Superior temporal gyrus (tissue), 1 donor: Measurements from ENCODE around the gene RNF144B.
"Not testable (repeated sequence)": the region's sequence is repeated elsewhere in the genome, so short reads cannot be mapped to it uniquely, and the experiment has no call there.

Experiments used
- DNase-seq: peaks from one replicate; pipeline ENCODE4 v3.0.0-alpha.2; 2016; ENCODE audit errors: extremely low spot score

Gene RNF144B

DNA sequence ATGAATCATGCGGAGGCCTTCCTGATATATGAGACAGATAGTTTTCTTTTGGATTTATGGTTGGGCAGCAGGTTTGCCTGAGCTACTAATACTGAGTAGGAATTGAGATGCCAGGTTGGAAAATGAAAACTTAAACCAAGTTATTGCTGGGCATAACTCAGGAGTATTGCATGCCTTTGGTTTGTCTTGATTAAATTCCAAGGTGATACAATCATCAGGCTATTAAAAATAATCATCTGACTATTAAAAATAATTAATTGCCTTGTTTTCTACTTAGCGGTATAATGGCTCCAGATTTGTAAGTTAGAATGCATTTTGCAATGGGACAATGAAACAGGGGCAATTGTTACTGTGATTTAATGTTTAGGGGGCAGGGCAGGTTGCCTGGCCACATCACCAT is 15.5 kb upstream of the RNF144B start:
- no peak for DNase-seq

DNA sequence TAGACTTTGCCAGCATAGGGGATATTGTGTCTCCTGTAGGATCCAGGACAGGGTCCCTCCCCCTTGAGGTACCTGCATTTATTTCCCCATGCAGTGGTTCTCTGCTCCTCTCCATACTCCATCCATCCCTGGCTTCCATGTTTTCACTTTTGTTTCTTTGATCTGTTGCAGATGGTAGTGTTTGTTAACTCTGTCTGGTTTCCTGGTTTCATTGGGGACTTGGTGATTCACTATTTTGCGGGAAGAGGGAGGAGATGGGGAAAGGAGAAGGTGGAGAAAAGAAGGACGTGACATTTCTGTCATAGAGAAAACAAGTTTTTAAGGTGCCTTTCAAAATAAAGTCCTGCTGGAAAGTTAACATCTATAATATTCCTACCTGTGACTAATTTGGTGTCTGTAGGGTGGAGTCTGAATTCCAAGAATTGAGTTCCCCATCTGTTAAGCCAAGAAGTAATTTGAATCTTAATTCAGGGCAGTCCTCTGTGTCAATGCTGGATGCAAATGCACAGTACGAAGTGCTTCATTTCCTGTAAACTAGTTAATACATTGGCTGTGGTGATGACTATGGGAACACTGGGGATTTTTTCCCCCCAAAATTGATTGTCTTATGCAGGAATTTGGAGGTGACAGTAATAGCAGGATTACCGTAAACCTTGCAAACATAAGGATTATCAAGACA is 6.9 kb upstream of the RNF144B start:
- DNase-seq, result no peak

DNA sequence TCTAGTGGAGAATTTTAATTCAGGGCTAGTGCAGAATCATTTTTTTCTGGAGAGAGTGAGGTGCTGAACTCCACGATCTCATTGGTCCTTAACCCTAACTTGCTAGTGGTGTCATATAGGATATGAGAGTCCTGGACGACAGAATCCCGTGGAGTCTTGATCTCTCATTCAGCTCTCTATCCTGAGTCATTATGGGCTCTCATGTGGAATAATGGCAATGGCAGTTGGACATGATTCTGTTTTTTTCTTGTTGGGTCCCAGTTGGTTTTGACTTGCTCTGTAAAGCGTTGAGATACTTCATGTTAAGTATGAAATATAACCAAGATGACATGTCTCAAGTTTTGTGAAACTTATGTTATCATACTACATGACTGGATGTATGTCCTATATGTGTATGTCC is 6.3 kb upstream of the RNF144B start:
- DNase-seq, result no peak

DNA sequence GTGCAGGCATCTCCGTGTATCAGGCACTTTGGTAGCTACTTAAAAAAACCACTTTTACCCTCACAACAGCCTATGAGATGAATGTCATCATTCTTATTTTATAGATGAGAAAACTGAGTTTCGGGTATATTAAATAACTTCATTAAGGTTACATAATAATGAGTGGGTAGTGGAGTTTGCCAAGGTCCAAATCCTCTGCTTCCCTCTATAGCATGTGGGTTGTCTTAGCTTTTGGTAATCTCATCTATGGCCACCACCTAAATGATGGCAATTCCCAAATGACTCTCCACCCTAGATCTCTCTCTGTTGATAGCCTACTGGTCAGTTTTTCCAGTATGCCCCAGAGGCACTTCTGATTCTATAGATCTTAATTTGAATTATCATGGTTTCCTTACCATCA is 3.7 kb upstream of the RNF144B start:
- no peak for DNase-seq

DNA sequence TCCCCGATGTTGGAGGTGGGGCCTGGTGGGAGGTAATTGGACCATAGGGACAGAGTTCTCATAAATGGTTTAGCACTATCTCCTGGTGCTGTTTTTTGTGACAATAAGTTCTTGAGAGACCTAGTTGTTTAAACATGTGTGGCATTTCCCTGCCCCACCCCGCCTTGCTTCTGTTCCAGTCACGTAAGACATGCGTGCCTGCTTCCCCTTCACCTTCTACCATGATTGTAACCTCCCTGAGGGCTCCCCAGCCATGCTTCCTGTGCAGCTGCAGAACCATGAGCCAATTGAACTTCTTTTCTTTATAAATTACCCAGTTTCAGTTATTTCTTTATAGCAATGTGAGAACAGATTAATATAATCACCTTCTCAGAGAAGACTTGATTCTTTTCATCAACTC is 2.5 kb upstream of the RNF144B start:
- DNase-seq, result no peak

DNA sequence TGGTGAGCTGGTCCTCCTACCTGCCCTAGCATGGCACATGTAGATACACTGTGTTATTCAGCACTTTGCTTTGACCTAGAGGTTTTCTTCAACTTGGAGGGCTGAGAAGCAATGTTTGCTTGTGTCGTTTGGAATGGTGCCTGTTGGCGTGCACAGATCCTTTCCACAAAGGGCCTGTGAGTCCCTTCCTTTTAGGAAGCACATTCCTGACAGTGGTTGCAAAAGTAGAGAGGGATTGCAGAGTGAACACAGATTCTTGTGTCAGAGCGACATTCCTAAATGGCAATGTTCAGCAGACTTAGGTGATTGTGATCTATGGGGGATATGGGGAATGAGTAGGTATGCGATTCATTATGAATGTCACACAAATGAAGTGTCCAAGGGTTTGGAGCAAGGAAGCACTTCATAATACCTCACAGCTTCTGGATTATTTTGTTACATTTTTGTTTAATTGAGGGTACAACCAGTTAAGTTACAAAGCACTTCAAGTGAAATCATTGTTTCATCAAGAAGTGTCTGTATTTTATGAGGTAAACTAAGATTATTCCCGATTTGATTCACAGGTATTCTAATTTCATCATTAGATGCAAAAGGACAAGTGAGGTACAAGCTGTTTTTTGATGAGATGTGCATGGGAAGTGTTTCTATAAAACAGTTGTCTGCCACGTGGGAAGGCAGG is 713 bp upstream of the RNF144B start:
- no peak for DNase-seq

DNA sequence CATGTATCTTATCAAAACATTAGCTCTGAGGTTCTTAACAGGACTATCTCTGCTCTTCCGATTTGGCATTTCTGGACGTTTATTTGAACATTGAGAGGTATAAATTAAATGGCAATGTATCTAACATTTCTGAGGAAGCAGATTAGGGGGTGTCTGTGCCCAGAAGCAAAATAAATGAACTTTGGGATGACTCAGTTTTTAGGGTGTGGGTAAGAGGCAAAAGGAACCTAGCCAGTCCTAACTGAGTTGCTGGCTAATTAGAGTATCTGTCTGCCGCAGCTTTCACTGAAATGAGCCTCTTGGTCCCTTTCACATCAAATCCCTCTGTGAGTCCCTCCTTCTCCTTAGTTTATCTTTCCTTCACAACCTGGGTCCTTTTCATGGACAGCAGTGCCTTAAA is 1.1 kb downstream of the RNF144B start:
- no peak for DNase-seq

DNA sequence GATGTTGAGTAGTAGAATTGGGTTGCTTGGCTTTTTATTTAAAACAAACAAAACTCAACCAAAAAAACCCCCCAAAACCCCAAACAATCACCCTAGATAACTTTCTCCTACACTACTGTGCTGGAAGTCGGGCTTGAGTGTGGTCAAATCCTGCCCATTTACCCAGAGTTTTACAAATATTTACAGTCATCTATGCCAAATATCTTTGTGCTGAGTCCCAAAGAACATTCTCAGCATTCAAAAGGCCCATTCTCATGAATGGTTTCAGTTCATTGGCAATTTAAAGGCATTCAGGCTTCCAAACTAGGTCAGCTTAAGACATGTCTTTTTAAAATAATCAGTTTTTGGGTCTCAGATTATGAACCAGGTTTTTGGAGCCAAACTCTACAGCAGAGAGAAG is 1.8 kb downstream of the RNF144B start:
- peak; percentile 37 for DNase-seq

DNA sequence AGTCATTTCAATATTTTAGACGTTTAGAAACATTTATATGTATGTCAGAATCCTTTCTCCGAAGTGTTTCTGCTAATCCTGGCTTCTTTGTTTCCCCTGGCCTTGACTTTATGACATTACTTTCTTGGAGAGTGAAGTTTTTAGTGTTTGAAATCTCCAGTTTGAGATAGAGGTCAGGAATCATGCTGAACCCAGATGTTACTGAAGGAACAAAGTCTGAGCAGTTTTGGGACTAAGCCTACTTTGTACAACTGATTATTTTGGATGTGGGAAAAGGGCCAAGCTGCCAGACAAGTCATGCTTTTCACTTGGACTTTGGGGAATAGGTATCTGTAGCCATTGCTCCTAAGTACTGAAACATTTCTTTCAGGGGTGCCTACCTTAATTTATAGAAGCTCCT is 2.3 kb downstream of the RNF144B start:
- DNase-seq, result no peak

DNA sequence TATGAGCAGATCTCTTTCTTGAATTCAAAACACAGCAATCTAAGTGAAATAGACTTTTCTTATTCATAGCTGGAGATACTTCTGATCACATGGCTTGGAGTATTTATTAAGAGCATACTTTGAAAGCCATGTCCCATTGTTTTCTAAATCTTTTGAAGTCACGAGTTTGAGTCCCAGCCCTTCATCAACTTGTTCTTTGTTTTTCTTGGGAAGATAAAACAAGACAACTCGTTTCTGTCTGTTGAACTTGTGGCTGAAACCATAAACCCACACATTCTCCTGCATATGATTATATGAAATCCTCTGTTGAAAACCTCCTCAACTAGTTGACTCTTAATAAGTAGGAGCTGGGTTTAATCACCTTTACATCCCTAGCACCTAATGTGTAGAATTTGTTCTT is 3.3 kb downstream of the RNF144B start:
- DNase-seq, result no peak

DNA sequence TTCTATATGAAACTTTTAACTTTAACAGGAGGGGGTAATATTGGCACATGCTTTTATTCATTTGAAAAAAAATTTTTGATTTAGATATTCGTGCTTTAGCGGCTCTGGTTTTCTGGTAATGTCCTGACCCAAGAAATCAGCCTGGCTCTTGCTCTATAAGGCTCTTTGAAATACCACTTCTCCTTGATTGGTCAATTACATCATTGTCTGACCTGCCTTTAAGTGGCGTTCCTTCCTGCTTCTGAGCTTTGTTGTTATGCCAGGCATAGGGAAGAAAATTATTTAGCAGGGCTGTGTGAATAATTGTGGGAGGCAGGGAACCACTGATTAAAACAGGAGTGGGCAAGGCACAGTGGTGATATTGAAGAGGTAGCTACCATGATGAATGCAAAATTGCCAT is 3.9 kb downstream of the RNF144B start:
- DNase-seq, result no peak

DNA sequence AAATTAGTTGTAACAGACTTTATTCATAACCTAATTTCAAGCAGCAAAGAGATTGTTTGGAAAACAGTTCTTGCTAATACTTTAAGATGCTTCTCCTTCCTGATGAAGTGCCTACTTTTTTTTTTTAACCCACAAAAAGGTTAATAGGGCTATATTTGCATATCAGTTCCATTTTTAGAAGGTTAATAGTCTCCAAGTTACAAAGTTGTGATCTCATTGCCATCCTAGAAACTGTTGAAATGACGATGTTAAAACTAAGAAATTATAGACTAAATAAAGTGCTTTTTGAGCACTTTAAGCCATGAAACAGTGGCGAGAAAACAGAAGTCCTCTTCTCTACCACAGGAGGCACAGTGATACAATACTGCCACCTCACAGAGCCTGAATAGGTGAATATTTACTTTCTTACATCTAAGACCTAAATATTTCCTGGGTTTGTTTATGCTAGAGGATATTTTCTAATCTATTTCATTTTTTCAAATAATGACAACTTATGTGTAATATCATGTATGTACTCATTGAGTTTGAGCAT is 5.3 kb downstream of the RNF144B start:
- DNase-seq, result no peak

DNA sequence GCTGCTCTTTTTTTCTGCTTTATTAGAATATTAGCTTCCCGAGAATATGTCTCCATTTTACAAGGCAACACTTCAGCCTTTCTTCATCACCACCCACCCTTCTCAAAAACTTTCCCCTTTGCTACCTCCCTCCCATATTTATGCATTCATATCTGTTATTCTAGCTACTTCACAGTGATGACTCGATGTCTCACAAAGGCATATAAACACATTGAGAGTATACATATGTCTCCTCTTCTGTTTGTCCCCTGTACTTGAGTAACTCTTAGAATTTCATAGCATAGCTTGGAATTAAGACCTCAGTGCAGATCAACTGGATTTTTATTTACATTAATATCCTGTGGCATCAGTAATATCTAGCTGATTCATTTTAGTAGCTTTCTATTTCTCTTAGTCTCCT is 6.5 kb downstream of the RNF144B start:
- no peak for DNase-seq

DNA sequence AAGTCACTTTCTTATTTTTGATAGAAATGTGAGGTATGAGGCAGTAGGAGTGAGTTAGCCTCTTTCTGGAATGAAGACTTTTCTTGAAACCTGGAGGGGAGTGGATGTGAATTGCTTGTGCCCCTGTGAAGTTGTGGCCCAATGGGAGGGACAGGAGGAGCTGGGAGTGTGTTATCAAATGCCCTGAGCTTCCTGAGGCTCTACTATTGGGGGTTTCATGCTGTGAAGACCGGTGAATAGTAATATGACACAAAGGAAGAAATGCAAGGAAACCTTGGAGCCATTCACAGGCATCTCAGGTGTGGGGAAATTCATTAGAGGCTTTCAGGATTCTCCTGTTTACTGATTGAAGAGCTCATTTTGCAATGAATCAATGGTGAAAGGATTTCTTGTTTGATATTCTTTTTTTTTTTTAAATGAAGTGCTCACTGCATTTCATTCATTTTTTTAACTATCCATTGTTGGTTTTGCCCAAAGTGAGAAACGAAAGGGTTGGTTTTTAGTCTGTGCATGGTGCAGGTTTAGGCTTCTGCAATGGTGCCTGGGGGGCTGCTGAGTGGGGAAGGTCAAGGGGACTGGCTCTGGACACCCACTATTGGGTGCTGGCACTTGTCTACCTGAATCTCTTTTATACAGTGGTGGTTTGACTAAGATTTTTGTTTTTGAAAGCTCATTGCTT is 8.2 kb downstream of the RNF144B start:
- no peak for DNase-seq

DNA sequence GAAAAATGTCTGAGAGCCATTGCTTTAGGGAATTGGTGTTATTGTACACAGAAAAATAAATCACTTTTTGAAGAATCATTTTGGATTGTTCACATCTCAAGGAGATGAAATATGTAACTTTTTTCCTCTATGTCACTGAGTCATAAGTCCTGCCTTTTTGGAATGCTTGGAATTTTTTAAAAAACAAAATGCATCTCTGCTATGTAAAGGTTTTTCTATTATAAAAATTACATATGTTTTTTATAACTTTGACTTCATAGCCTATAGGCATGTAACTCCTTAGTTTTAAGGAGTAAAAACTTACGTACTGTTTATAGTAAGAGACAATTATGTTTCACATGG is 8.7 kb downstream of the RNF144B start:
- DNase-seq, result no peak

DNA sequence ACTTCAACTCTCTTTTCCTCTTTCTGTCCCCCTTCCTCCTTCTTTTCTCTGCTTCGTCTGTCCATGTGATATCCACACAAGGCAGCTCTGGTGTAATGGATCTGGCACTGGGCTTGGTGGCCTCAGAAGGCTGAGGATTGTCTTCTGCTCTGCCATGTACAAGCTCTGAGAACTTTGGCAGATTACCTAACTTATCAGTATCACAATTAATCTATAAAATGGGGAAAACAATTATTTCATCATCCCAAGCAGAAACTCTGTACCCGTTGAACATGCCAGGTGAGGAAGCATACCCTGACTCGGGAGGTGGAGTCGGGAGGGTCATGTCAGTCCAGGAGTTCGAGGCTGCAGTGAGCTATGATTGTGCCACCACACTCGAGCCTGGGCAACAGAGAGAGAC is 10.6 kb downstream of the RNF144B start:
- no peak for DNase-seq

DNA sequence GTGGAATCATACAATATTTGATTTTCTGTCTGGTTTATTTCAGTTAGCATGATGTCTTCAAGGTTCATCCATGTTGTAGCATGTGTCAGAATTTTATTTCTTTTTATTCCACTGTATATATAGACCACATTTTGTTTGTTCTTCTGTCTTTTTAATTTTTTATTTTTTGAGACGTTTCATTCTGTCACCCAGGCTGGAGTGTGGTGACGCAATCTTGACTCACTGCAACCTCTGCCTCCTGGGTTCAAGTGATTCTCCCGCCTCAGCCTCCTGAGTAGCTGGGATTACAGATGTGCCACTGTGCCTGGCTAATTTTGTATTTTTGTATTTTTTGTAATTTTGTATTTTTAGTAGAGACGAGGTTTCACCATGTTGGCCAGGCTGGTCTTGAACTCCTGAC is 11.1 kb downstream of the RNF144B start:
- not testable (repeated sequence) for DNase-seq

DNA sequence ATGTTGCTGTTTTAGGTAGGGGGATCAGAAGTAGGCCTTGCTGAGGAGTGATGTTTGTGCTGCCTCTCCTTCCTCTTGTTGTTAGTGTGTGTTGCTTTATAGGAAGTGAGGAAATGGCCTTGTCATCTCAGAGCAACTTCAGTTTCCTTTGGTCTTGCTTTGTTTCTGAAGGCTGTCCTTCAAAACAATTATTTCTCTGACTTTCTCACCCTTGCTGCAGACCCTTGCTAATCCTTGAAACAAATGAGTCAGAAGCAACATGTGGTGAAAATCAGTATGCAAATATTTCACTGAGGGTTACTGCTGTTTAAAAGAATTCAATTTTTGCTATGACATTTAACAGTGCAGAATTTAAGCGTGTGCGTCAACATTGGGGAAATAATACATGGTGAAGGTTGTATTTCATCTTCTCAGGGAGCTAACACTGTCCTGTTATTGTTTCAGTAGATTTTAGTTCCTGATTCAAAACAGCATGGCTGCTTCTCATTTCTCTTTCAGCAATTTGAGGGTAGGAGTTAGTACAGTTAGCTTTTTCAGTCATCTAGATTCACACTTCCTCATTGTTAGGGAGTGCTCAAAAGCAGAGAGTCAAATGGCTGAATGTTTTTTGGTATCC is 13.8 kb downstream of the RNF144B start:
- DNase-seq, result no peak

DNA sequence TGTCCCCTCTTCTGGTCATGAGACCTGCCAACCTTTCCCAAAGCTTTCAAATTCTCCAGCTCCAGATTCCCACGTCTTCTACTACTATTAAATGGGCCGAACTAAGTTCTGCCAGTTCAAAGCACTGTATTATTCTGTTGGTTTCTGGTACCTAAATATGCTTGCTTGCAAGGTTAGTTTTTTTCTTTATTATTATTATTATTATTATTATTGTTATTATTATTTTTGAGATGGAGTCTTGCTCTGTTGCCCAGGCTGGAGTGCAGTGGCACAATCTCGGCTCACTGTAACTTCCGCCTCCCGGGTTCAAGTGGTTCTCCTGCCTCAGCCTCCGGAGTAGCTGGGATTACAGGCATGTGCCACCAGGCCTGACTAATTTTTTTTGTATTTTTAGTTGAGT is 17.8 kb downstream of the RNF144B start:
- not testable (repeated sequence) for DNase-seq

DNA sequence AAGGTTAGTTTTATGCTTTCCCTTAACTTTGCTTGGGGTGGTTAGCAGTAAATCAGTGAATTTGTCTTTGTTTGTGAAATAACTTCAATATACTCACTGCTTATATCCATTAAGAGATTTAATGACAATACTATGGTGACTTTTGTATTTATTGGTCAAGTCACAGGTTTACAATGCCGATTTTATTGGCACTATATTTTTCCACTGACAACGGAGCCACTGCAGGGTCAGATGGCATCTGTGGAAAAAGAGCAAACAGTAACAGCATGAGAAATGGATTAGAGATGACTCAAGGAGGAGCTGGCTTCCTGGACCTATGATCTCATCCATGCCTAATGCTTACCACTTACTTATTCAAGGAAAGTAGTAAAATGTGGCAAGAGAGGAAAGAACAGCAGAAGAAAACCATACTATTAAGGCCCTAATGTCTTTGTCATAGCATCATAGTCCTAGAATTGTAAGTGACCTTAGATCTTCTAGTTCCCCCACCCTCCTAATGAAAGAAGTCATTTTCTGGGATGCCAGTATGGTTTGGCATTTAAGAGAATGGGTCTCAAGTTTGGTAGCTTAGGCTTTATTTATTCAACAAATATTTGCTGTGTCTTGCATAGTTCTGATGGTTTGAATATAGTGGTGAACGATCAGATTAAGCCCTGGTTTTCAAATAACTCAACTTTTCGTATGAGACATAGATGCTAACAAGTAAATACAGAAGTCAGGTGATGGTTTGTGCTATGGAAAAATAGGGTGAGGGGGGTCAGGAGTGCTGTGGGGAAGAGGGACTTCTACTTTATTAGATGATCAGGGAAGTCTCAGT is 18.5 kb downstream of the RNF144B start:
- no peak for DNase-seq

DNA sequence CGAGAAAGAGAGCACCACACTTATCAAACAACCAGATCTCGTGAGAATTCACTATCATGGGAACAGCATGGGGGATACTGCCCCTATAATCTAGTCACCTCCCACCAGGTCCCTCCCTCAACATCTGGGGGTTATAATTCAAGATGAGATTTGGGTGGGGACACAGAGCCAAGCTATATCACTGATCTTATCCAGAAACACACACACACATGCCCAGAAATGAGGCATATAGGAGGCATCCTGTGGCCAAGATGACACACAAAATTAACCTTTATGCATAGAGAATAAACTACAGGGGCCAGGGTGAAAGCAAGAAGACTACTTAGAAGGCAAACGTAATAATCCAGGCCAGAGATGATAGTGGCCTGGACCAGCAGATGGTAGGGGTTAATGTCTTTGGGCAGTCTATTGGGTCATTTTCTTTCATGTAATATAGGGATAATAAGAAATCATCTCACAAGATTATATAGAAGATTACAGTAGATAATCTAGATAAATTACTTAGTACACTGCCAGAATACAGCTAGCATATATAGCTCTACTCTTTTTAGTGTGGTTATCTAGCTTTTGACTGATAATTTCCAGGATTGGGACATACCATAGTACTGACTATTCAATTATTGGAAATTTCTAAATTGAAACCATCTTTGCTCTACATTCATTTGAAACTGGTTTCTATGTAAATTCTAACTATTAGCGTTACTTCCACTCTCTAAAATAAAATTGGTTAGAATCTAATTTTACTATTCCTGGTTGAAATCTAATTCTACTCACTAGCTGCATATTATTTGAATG is 20.0 kb downstream of the RNF144B start:
- DNase-seq, result no peak
